Measurements from ENCODE around the gene IGSF21. TPM values are rescaled to one million over a fixed set of nuclear protein-coding genes. Genes with fewer than 3 reads are reported as not detected.

The IGSF21 gene
- total RNA-seq, 4 donors from 2014 or later: not detected

DNA sequence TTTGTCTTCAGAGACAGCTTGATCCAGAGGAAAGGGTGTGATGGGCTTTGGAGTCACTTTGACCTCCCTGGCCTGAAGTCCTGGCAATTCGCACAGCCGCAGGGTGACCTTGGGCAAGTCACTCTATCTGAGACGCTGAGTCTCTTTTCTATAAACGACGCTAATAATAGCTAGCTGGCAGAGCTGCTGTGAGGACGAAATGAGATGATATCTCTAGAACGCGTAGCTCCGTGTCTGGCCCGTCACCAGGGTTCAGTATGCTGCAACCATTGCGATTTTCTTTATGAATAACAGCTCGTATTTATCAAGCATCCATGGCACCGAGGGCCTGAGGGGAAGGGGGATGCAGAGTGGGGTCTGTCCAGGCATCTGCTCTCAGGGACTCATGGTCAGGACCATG, 58.7 kb downstream of the IGSF21 start:
- H3K27me3 ChIP-seq: no peaks in the 10 kb centered on the region
- no peak overlapping the region for H3K4me3 ChIP-seq
- no peak for TF ChIP-seq POLR2A (IDR thresholded peaks at IDR 0.05)
- no peak for TF ChIP-seq CTCF (IDR thresholded peaks at IDR 0.05)
- H3K27ac ChIP-seq: no peak overlapping the region
- no peaks in the 10 kb centered on the region for H3K36me3 ChIP-seq
- H3K9me3 ChIP-seq: no peaks in the 10 kb centered on the region
- no peaks in the 10 kb centered on the region for H3K4me1 ChIP-seq
- DNase-seq: no peak

DNA sequence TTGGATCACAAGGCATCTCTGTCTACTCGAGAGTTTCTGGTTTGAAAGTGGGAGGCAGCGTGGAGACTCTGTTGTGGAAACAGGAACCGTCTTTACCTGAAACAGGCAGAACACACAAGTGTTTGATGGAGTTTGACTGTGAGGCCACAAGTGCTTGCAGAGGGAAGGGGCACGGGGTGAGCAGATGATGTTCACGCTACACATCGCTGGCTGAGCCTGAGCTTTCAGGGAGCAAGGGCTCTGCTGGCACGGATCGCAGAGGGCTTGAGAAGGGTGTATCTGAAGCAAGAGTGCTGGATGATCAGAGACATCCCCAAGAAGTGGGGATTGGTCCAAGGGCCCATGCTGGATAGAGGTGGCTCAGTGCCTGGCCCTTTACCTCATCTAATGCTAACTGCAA, 59.3 kb downstream of the IGSF21 start:
- H3K9me3 ChIP-seq: no peaks in the 10 kb centered on the region
- H3K27ac ChIP-seq: no peak overlapping the region
- TF ChIP-seq CTCF (IDR thresholded peaks at IDR 0.05): no peak
- TF ChIP-seq POLR2A (IDR thresholded peaks at IDR 0.05): no peak
- no peaks in the 10 kb centered on the region for H3K4me1 ChIP-seq
- no peak for DNase-seq
- no peak overlapping the region for H3K4me3 ChIP-seq
- no peaks in the 10 kb centered on the region for H3K36me3 ChIP-seq
- H3K27me3 ChIP-seq: no peaks in the 10 kb centered on the region

GRCh38 chr1:18170444-18170843, 62.8 kb downstream of the IGSF21 start:
- H3K36me3 ChIP-seq: no peaks in the 10 kb centered on the region
- DNase-seq: no peak
- H3K27ac ChIP-seq: no peak overlapping the region
- TF ChIP-seq POLR2A (IDR thresholded peaks at IDR 0.05): no peak
- TF ChIP-seq CTCF (IDR thresholded peaks at IDR 0.05): no peak
- no peaks in the 10 kb centered on the region for H3K9me3 ChIP-seq
- no peaks in the 10 kb centered on the region for H3K4me1 ChIP-seq
- no peak overlapping the region for H3K4me3 ChIP-seq
- no peaks in the 10 kb centered on the region for H3K27me3 ChIP-seq

- Histone ChIP-seq H3K9me3 (no peaks in the 10 kb centered on the region), H3K27me3 (no peaks in the 10 kb centered on the region), H3K27ac (no peak overlapping the region), H3K4me3 (no peak overlapping the region), H3K4me1 (no peaks in the 10 kb centered on the region), H3K36me3 (no peaks in the 10 kb centered on the region)
- DNase-seq: no peak
- TF ChIP-seq CTCF (IDR thresholded peaks at IDR 0.05): no peak
- TF ChIP-seq POLR2A (IDR thresholded peaks at IDR 0.05): no peak
Observed at GRCh38 chr1:18174037-18174436, 66.4 kb downstream of the IGSF21 start.

GRCh38 chr1:18175051-18175450, 67.5 kb downstream of the IGSF21 start:
- Histone ChIP-seq H3K36me3 (no peaks in the 10 kb centered on the region), H3K4me1 (no peaks in the 10 kb centered on the region), H3K9me3 (no peaks in the 10 kb centered on the region), H3K27ac (no peak overlapping the region), H3K27me3 (no peaks in the 10 kb centered on the region), H3K4me3 (no peak overlapping the region)
- no peak for DNase-seq
- TF ChIP-seq CTCF (IDR thresholded peaks at IDR 0.05): no peak
- TF ChIP-seq POLR2A (IDR thresholded peaks at IDR 0.05): no peak
